Placental epithelial cell (primary cell): ENCODE data around the gene THEMIS. TPM values are rescaled to one million over a fixed set of nuclear protein-coding genes. Genes with fewer than 3 reads are reported as not detected.

ENCODE experiments used
- small RNA-seq: library from RNA; depleted of rRNA; stranded (forward); fragments of <200 nt; gene quantifications from one replicate; pipeline ENCODE3, GENCODE V24; 2012
- total RNA-seq: library from RNA; depleted of rRNA; stranded (reverse); fragments of >200 nt; gene quantifications from 2 replicates; pipeline ENCODE4 v1.2.3, GENCODE V29; 2012

The THEMIS gene
- total RNA-seq: 0.11 TPM in 1 of 2 replicates, not detected in the other

GRCh38 chr6:127900935-127901334 is at the start of gene THEMIS:
Gene THEMIS, minus strand, starts transcription at chr6:127901058. Its CDS starts 126 bp downstream, at chr6:127900932.

Small RNAs within 50 kb of the gene (small RNA-seq; reads per million reads assigned to genes)
- not detected for gene MRPS17P5
